Parathyroid adenoma (tissue), 2 donors: ENCODE results near the gene PHRF1.

Experiments used
- H2AFZ ChIP-seq: fragments of 300-600 bp; sonication (generic); one replicate; pipeline ENCODE4 v1.7.0; 2017; ENCODE audit warnings: antibody characterized with exemption, mild to moderate bottlenecking
- H3K27ac ChIP-seq: fragments of 300-600 bp; sonication (generic); one replicate; pipeline ENCODE4 v1.7.0; 2017
- H3K27me3 ChIP-seq: fragments of 300-600 bp; sonication (generic); one replicate; pipeline ENCODE4 v1.7.0; 2017; ENCODE audit warnings: low read length; ENCODE audit not compliant: control insufficient read depth, insufficient read depth
- H3K36me3 ChIP-seq: fragments of 300-600 bp; sonication (generic); one replicate; pipeline ENCODE4 v1.7.0; 2017; ENCODE audit warnings: low read length; ENCODE audit not compliant: control insufficient read depth, insufficient read depth
- H3K4me1 ChIP-seq: fragments of 300-600 bp; sonication (generic); one replicate; pipeline ENCODE4 v1.7.0; 2017; ENCODE audit warnings: control low read depth
- H3K4me2 ChIP-seq: fragments of 300-600 bp; sonication (generic); one replicate; pipeline ENCODE4 v1.7.0; 2017; ENCODE audit warnings: low read length
- H3K4me3 ChIP-seq: fragments of 300-600 bp; sonication (generic); one replicate; pipeline ENCODE4 v1.7.0; 2017; ENCODE audit warnings: low read depth, low read length
- H3K79me2 ChIP-seq: fragments of 300-600 bp; sonication (generic); one replicate; pipeline ENCODE4 v1.7.0; 2017; ENCODE audit warnings: control low read depth
- H3K9ac ChIP-seq: fragments of 300-600 bp; sonication (generic); one replicate; pipeline ENCODE4 v1.7.0; 2017; ENCODE audit warnings: mild to moderate bottlenecking
- H3K9me3 ChIP-seq: fragments of 300-600 bp; sonication (generic); one replicate; pipeline ENCODE4 v1.7.0; 2017; ENCODE audit warnings: low read length; ENCODE audit not compliant: control insufficient read depth
- CTCF ChIP-seq: fragments of 300-600 bp; sonication (generic); IDR thresholded peaks from one replicate; pipeline ENCODE4 v1.7.0; 2017; ENCODE audit warnings: antibody characterized with exemption, mild to moderate bottlenecking
- donor health status: primary hyperparathyroidism.

The PHRF1 gene

GRCh38 chr11:529728-530411 is 46.4 kb upstream of the PHRF1 start:
- Histone ChIP-seq H3K4me3 (no peak overlapping the region), H3K9me3 (no peaks in the 10 kb centered on the region), H3K4me2 (no peak overlapping the region), H3K79me2 (no peaks in the 10 kb centered on the region), H3K4me1 (no peaks in the 10 kb centered on the region), H2AFZ (no peak overlapping the region), H3K36me3 (no peaks in the 10 kb centered on the region), H3K9ac (no peak overlapping the region), H3K27ac (no peak overlapping the region), H3K27me3 (no peaks in the 10 kb centered on the region)
- no peak for TF ChIP-seq CTCF

- TF ChIP-seq CTCF, result no peak
- Histone ChIP-seq H3K27me3 (no peaks in the 10 kb centered on the region), H3K27ac (no peak overlapping the region), H2AFZ (no peak overlapping the region), H3K4me1 (no peaks in the 10 kb centered on the region), H3K36me3 (no peaks in the 10 kb centered on the region), H3K4me2 (no peak overlapping the region), H3K79me2 (no peaks in the 10 kb centered on the region), H3K4me3 (no peak overlapping the region), H3K9me3 (no peaks in the 10 kb centered on the region), H3K9ac (no peak overlapping the region)
These were observed 45.1 kb upstream of the PHRF1 start for GRCh38 chr11:530960-531831.

- Histone ChIP-seq H3K9me3 (no peaks in the 10 kb centered on the region), H3K4me1 (no peaks in the 10 kb centered on the region), H3K27me3 (no peaks in the 10 kb centered on the region), H3K9ac (no peak overlapping the region), H3K27ac (no peak overlapping the region), H3K4me2 (no peak overlapping the region), H2AFZ (no peak overlapping the region), H3K36me3 (no peaks in the 10 kb centered on the region), H3K4me3 (no peak overlapping the region), H3K79me2 (no peaks in the 10 kb centered on the region)
- no peak for TF ChIP-seq CTCF
These were observed 44.2 kb upstream of the PHRF1 start for GRCh38 chr11:531919-532526.

- H2AFZ ChIP-seq, result no peak overlapping the region
- no peaks in the 10 kb centered on the region for H3K9me3 ChIP-seq
- TF ChIP-seq CTCF, result no peak
- H3K4me1 ChIP-seq, result no peaks in the 10 kb centered on the region
- no peaks in the 10 kb centered on the region for H3K79me2 ChIP-seq
- no peak overlapping the region for H3K4me3 ChIP-seq
- no peaks in the 10 kb centered on the region for H3K27me3 ChIP-seq
- no peaks in the 10 kb centered on the region for H3K36me3 ChIP-seq
- H3K27ac ChIP-seq, result no peak overlapping the region
- no peak overlapping the region for H3K9ac ChIP-seq
- H3K4me2 ChIP-seq, result no peak overlapping the region
These were observed 43.7 kb upstream of the PHRF1 start for GRCh38 chr11:532527-532985.
